LHCN-M2 (cell line): ENCODE data around the gene SEC14L6. TPM values are rescaled to one million over a fixed set of nuclear protein-coding genes. Genes with fewer than 3 reads are reported as not detected.

Source experiments
- DNase-seq: peaks from one replicate; pipeline ENCODE4 v3.0.0-alpha.2; 2012; ENCODE audit warnings: low read depth
- total RNA-seq: library from RNA; depleted of rRNA; stranded (reverse); fragments of >200 nt; gene quantifications from 2 replicates; pipeline ENCODE4 v1.2.3, GENCODE V29; 2014; rRNA removed

SEC14L6 gene
- total RNA-seq, 1 experiment from 2014 or later, result not detected

DNA sequence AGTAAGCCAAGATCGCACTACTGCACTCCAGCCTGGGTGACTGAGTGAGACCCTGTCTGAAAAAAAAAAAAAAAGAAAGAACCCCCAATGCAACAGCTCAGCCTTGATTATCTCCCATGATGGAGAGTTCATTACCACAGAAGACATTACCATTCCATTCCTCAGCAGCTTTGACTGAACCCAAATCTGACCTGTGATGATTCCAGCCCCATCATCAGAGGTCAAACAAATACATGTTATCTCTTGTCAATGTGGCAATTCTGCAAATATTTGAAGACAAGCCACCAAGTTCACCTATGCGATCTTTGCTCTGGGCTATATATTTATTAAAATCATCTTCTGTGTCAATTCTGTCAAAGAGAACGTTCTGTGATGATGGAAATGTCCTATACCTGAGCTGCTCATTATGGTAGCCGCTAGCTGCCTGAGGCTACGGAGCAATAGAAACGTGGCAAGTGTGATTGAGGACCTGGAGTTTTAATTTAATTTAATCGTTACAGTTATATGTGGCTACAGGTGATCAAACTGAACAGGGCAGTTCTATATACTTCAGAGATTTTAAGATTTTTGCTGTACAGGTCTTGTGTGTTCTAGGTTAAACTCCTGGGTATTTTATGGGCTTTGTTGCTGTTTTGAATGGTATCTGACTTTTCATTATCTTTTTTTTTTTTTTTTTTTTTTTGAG, 48.9 kb downstream of the SEC14L6 start:
- no peak for DNase-seq

DNA sequence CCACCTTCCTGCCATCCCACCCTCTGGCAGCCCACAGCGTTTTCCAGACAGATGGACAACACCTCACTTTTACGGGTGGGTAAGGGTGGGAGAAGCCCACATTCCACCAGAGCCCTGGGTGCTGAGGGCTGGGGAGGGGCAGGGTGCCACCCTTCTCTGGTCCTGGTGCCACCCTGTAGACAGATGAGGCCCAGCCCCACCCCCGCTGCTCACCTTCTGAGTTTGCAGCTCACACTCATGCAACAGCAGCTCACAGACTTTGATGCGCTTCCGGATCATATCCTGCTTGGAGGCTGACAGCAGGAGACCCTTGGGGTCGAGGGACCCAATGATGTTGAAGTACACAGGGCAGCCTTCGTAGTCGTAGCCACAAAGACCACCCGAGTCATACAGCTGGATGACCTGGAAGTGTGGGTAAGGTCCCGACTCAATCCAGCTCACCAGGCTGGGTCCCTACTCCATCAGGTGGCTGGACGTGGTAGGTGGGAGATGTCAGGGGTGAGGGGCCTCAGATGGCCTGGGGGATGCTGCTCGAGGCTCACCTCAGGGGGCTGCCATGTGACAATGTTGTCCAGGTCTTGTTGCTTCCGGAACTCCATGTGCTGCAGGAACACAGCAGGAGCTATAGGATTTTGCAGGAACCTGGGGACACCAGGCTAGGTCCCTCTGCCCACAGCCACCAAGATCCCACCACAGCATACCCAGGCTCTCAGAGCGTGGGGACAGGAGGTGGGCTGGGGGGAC, 51.3 kb downstream of the SEC14L6 start:
- no peak for DNase-seq

DNA sequence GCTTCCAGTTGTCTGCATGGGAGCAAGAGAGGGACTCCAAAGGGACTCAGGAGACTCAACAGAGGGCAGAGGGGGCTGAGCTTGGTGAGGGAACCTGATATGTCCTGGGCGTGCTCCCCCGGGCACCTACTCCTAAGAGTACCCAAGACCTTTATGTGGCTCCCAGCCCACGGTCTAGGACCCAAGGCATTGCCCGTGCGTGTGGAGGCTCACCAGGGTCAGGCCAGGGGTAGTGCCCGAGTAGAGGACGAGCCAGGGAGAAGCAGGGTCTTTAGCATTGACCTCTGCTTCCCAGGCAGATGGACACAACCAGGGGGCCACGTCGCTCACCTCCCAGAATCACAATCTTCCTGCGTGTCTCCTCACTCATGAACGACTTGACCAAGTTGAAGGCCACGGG, 54.4 kb downstream of the SEC14L6 start:
- DNase-seq, result no peak

DNA sequence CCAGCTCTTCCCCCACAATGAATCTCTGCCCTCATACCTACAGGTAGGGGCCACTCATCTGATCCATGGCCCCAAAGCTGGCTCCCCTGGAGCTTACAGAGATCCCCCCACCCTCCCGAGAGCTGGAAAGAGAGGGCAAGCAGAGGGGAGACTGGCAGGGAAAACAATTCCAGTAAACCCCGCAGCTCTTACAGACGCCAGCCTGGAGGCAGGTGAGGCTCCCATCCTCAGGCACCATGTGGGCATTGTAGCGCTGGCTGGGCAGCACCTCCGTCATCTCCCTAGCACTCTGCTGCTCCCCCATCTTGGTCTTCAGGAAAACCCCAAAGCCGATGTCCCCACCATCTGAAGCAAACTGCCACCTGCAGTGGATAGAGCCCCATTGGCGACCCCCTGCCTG, 55.2 kb downstream of the SEC14L6 start:
- DNase-seq, result no peak

- DNase-seq, result no peak
These were observed 56.1 kb downstream of the SEC14L6 start for GRCh38 chr22:30490399-30490798.

DNA sequence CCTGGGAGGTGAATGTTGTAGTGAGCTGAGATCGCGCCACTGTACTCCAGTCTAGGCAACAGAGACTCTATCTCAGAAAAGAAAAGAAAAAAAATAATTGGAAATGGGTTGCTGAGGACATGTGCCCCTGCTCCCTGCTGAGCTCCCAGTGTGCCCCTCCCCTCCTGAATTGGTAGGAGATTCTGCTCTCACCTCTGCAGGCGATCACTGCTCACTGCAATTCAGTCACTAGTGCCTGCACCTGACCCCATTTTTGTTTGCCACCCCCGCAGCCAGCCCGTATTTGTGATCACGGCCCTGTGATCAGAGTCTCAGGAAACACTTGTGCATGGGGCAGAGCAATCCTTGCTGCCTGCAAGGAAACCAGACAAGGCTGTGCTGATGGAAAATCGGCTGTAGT, 58.4 kb downstream of the SEC14L6 start:
- DNase-seq, result no peak

GRCh38 chr22:30486661-30487115, 59.9 kb downstream of the SEC14L6 start:
- DNase-seq, result no peak

- no peak for DNase-seq
These were observed 60.4 kb downstream of the SEC14L6 start for GRCh38 chr22:30486118-30486517.

DNA sequence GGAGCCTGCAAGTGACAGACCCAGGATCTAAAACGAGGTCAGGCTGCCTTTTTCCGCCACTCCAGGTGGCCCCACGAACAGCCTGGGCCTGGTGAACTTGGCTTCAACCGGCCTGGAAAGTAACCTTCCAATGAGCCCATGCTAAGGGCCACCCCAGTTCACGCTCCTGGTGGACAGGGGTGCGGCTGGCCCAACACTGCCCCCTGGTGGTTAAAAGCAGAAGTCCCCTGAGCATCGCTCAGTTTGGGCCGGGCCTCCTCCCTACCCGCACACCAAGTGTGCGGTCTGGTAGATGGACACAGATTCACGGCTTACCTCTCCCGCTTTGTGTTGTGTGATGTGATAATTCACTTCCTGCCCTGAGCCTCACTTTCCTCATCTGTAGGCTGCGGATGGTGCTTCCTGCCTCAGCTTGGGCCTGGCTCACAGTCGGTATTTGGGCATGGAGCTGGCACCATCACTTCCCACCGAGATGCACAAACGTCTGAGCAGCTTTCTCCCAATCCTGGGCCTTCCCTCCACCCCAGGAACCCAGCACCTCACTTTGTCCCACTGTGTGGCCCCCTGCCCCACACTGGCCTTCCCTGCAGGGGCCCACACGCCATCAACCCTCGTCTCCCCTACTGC, 61.1 kb downstream of the SEC14L6 start:
- DNase-seq, result peak; percentile 35

DNA sequence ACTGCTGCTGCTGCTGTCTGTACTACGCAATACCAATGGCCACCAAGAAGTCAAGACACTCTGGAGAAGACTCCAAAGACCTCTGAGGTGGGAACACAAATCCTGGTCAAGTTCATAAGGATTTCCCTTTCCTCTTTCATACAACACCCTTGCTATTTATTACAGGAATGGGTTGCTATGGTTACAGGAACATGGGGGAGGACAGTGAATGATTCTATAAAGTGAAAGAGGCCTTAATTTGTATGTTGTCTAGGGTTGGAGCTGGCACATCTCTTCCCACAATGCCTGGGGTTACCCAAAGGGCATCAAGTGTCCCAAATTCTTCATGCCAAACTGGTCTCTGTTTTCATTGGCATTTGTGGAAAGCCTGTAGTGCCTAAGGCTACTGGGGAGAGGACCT, 63.4 kb downstream of the SEC14L6 start:
- DNase-seq, result no peak

DNA sequence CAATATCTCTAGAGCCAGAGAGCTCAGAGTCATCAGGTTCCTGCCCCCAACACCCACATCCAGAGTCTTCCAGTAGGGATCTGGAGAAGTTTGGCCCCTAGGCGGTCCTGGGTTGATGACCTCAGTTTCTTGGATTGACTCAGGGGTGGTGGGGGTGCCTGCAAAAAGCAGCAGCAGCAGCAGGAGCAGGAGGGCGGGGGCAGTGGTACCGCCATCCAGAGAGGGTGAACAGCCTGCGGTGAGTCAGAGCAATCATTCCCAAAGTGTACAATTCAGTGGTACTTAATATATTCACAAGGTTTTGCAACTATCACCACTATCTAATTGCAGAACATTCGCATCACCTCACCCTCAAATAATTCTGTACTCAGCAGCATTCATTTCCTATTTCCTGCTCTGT, 64.8 kb downstream of the SEC14L6 start:
- peak; percentile 19 for DNase-seq

DNA sequence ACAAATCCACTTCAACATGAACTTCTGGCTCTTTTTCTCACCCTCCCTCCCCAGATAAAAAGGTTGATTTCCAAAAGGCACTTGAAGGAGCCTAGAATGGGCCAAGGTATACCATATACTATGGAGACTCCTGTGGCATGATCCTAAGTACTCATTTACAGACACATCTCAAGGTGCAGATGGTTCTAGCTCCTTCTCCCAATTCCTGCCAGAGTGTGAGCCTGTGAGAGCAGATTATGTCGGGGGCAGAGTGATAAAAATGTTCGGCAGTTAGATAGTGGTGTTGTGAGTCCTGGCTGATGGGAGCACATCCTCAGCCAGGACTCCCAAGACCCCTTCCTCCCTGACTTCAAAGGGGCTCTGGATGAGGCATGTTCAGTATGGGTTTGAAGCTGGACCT, 66.6 kb downstream of the SEC14L6 start:
- DNase-seq, result no peak

- DNase-seq, result no peak
These were observed 71.7 kb downstream of the SEC14L6 start for GRCh38 chr22:30474683-30475424.

GRCh38 chr22:30474121-30474520, 72.4 kb downstream of the SEC14L6 start:
- DNase-seq, result no peak

- no peak for DNase-seq
These were observed 73.4 kb downstream of the SEC14L6 start for GRCh38 chr22:30472994-30473720.

Other genes starting within 250 kb of the SEC14L6 start
- 21.6 and 27.6 TPM in 2 replicates for gene TBC1D10A, start 219.8 kb downstream of the SEC14L6 start, total RNA-seq
- gene SF3A1, start 189.8 kb downstream of the SEC14L6 start, total RNA-seq, result 37.6 and 77.7 TPM in 2 replicates
- gene CCDC157, start 189.7 kb downstream of the SEC14L6 start, total RNA-seq, result 2.6 and 3.2 TPM in 2 replicates
- gene RNF215, start 159.3 kb downstream of the SEC14L6 start, total RNA-seq, result 36.0 and 39.5 TPM in 2 replicates
- gene SEC14L2, start 149.7 kb downstream of the SEC14L6 start, total RNA-seq, result 34.8 and 40.8 TPM in 2 replicates
- 30.0 and 32.2 TPM in 2 replicates for gene MTFP1, start 121.0 kb downstream of the SEC14L6 start, total RNA-seq
- gene SEC14L3, start 74.7 kb downstream of the SEC14L6 start, total RNA-seq, result not detected in 2 replicates
- gene SEC14L4, start 41.0 kb downstream of the SEC14L6 start, total RNA-seq, result 0.13 TPM in 1 of 2 replicates, not detected in the other
- not detected in 2 replicates for gene GAL3ST1, start 27.9 kb upstream of the SEC14L6 start, total RNA-seq
- 98.0 and 112 TPM in 2 replicates for gene PES1, start 45.2 kb upstream of the SEC14L6 start, total RNA-seq
- 13.1 and 26.6 TPM in 2 replicates for gene TCN2, start 60.4 kb upstream of the SEC14L6 start, total RNA-seq
- 40.2 and 42.6 TPM in 2 replicates for gene SLC35E4, start 89.0 kb upstream of the SEC14L6 start, total RNA-seq
- gene DUSP18, start 121.1 kb upstream of the SEC14L6 start, total RNA-seq, result 6.8 and 11.9 TPM in 2 replicates
- gene OSBP2, start 148.1 kb upstream of the SEC14L6 start, total RNA-seq, result 18.7 and 24.4 TPM in 2 replicates